HG03097 (cell line): Measurements from ENCODE around the gene HABP2.

Source experiments
- ATAC-seq: cut with Tn5 transposase; IDR thresholded peaks from one replicate; pipeline ENCODE4 v1.9.1; 2021; ENCODE audit not compliant: unreplicated experiment, low FRiP score

Gene HABP2

GRCh38 chr10:113552701-113553100, at the start of gene HABP2:
TSS of gene HABP2 (plus strand) at chr10:113553053. CDS start at chr10:113553122, 69 bp downstream.
- no peak for ATAC-seq

- no peak for ATAC-seq
Observed at GRCh38 chr10:113503930-113504329, 48.9 kb upstream of the HABP2 start.

- no peak for ATAC-seq
Observed at GRCh38 chr10:113504423-113504822, 48.4 kb upstream of the HABP2 start.

GRCh38 chr10:113506476-113506875, 46.4 kb upstream of the HABP2 start:
- no peak for ATAC-seq

GRCh38 chr10:113511419-113511818, 41.4 kb upstream of the HABP2 start:
- ATAC-seq, result no peak

GRCh38 chr10:113515161-113515560, 37.7 kb upstream of the HABP2 start:
- ATAC-seq, result no peak

GRCh38 chr10:113515601-113516000, 37.3 kb upstream of the HABP2 start:
- ATAC-seq, result no peak

GRCh38 chr10:113516061-113516460, 36.8 kb upstream of the HABP2 start:
- ATAC-seq, result no peak

GRCh38 chr10:113517165-113517900, 35.5 kb upstream of the HABP2 start:
- no peak for ATAC-seq

- ATAC-seq, result no peak
Observed at GRCh38 chr10:113517901-113518260, 35.0 kb upstream of the HABP2 start.

GRCh38 chr10:113518415-113518814, 34.4 kb upstream of the HABP2 start:
- ATAC-seq, result no peak

- ATAC-seq, result no peak
Observed at GRCh38 chr10:113518816-113519591, 33.8 kb upstream of the HABP2 start.

GRCh38 chr10:113519681-113520115, 33.2 kb upstream of the HABP2 start:
- ATAC-seq, result no peak

GRCh38 chr10:113520261-113520660, 32.6 kb upstream of the HABP2 start:
- ATAC-seq, result no peak

- peak; percentile 72 for ATAC-seq
Observed at GRCh38 chr10:113520690-113521474, 32.0 kb upstream of the HABP2 start.

- ATAC-seq, result no peak
Observed at GRCh38 chr10:113521475-113521795, 31.4 kb upstream of the HABP2 start.

- ATAC-seq, result no peak
Observed at GRCh38 chr10:113522460-113522859, 30.4 kb upstream of the HABP2 start.

GRCh38 chr10:113523071-113523470, 29.8 kb upstream of the HABP2 start:
- no peak for ATAC-seq

- ATAC-seq, result no peak
Observed at GRCh38 chr10:113523628-113524027, 29.2 kb upstream of the HABP2 start.

GRCh38 chr10:113524120-113524519, 28.7 kb upstream of the HABP2 start:
- no peak for ATAC-seq
